Dermis microvascular lymphatic vessel endothelial cell (primary cell): Measurements from ENCODE around the gene AKAP7. TPM values are rescaled to one million over a fixed set of nuclear protein-coding genes. Genes with fewer than 3 reads are reported as not detected.
"Not testable (repeated sequence)": the region's sequence is repeated elsewhere in the genome, so short reads cannot be mapped to it uniquely, and the experiment has no call there.

Experiments
- DNase-seq, 2 donors: peaks; one replicate each; pipeline versions ENCODE4 v3.0.0 to v3.0.0-alpha.2; 2010; ENCODE audit warnings: low read depth in 2 of 2
- total RNA-seq: library from RNA; depleted of rRNA; stranded (reverse); fragments of >200 nt; gene quantifications from 2 replicates; pipeline ENCODE4 v1.2.1, GENCODE V29; 2014

AKAP7 gene
- total RNA-seq, 1 donor from 2014 or later: 1.3 TPM

- DNase-seq: no peak
These were observed 116.4 kb downstream of the AKAP7 start for GRCh38 chr6:131251590-131252199.

DNA sequence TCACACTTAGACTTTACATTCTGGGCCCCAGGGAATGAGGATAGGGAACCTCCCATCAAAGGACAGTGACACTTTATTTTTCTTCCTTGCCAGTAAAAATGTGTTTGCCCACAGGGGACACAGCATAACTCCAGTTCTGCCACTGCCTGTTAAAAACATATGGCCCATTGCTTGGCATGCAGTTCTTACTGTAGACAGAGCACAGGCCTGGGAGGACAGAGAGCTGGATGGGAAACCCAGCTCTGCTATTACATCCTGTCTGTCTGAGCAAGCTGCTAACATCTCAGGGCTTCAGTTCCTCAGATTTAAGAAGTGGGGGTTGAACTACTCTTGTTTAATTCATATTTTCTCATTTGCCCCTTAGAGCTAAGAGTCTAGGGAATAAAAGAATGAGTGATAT, 120.2 kb downstream of the AKAP7 start:
- DNase-seq: no peak

- DNase-seq: no peak
These were observed 120.6 kb downstream of the AKAP7 start for GRCh38 chr6:131255911-131256310.

DNA sequence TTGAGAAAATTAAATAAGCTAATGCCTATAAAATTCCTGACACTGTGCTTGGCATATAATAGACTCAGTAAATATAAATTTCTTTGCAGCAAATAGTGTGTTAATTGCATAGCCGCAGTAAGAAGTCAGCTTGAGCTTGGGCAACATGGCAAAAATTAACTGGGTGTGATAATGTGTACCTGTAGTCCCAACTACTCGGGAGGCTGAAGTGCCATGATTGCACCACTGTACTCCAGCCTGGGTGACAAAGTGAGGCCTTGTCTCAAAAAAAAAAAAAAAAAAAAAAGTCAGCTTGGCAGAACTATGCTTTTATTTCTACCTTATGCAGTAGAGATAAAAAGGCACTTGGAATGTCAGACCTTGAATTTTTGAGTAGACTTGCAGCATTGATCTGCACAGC, 121.8 kb downstream of the AKAP7 start:
- DNase-seq: no peak

- no peak for DNase-seq
These were observed 122.9 kb downstream of the AKAP7 start for GRCh38 chr6:131258010-131258652.

DNA sequence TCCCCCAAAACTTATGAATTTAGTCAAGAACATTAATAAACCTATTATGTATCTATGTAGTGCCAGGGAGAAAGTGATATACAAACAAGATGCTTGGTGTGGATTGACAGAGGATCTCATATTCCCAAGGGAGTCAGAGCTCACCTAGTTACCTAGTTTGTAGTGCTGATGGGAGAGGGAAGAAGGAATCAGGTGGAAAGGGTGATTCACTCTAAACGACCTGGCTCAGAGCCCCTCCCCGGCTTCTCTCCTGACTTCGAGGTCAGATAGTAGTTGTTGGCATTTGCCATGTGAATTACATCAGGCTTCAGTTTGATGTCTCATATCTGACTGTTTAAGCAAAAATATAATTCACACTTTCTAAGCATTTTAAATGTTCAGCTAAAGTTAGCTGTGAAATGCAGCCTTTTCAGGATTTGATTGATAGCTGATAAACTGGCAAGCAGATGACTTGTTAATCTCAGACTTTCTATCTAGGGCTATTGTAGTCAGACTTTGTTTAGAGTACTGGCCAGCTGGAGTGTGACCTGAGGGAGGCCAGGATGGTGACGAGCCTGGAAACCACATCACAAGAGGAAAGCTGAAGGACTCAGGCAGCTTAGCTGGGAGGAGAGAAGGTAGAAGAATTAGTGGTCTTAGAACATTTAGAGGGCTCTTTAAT, 123.7 kb downstream of the AKAP7 start:
- no peak for DNase-seq

- DNase-seq: not testable (repeated sequence)
These were observed 125.7 kb downstream of the AKAP7 start for GRCh38 chr6:131260960-131261359.

GRCh38 chr6:131262060-131262459, 126.8 kb downstream of the AKAP7 start:
- DNase-seq: no peak

DNA sequence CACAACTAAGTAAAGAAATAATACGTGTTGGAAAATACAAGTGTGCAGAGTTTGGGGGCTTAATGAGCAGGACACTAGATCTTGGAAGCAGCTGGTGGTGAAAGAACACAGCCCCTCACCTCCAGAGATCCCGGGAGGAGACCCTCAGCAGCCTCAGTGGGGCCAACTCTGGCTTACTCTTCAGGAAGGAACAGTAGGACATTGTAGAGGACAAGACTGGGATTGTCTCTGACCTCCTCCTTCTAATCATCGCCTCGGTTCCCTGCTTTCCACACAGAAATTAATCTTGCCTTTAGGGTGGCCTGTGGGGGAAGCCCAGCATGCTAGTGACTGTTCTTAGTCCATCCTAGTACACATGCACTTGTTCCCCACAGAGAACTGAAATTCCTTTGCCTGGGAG, 130.7 kb downstream of the AKAP7 start:
- DNase-seq: no peak

DNA sequence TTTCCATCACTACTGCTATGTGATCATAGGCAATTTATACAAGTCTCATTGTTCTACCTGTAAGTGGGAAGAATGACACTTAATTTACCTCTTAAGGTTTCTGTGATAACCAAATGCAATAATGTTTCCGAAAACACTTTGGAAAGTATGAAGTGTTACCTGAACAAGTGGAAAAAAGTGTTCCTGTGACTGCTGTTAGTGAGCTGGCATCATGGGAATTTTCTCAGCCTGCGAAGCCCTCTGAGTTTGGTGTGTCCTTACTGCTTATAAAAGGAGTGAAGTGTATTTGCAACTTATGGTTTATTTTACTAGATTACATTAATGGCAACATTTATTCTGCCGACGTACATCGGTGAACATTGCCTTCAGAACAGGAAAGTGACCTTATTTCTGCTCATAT, 133.0 kb downstream of the AKAP7 start:
- no peak for DNase-seq

GRCh38 chr6:131269565-131270391, 134.5 kb downstream of the AKAP7 start:
- no peak for DNase-seq

- no peak for DNase-seq
These were observed 135.3 kb downstream of the AKAP7 start for GRCh38 chr6:131270534-131270933.

GRCh38 chr6:131275273-131275672, 140.0 kb downstream of the AKAP7 start:
- no peak for DNase-seq

DNA sequence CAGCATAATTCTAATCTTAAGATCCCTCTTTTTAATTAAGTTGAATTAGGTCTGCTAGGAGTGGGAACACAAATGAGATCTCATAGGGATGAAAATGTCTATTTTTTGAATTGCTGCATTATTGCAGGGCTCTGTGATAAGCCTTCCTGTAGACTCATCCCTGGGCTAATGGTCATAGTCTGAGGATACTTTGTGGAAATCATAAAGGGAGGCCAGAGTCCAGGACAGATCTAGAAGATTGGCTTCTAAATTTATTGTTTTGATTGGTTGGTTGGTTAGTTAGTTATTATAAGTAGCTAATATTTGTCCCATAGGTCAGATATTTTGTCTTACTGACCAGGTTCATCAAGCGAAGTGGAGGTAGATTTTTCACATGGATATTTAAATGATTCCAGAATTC, 142.3 kb downstream of the AKAP7 start:
- no peak for DNase-seq

DNA sequence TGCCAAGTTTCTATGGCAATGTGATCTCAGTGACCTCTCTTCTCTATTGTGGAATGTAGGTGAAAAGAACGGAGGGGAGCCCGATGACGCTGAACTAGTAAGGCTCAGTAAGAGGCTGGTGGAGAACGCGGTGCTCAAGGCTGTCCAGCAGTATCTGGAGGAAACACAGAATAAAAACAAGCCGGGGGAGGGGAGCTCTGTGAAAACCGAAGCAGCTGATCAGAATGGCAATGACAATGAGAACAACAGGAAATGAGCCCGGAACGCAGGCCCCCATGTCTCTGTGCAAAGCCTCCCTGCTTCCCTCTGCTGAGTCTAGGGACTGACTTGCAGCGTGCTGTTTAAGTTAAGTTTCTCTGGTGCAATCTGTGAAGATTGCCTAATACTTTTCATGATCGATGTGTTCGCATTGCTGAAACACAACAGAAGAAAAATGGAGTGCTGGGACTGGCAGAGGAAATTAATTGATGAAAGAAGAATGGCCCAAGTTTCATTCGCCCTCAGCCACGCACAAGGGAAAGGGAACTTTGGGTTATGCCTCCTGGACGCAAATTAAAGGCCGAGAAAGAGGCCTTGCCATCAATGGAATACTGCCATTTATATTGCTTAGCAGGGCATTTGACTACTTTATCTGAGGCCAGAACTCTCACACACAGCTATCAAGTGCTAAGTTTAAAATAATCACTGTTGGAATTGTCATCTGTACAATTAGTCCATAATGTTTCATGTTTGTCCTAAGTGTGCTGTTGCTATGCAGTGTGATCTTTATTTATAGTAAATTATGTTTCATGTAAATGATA, 146.4 kb downstream of the AKAP7 start:
- peak; percentile 43 to 87 for DNase-seq

- DNase-seq: no peak
These were observed 147.1 kb downstream of the AKAP7 start for GRCh38 chr6:131282365-131282764.

GRCh38 chr6:131283466-131284175, 148.4 kb downstream of the AKAP7 start:
- DNase-seq: no peak

- DNase-seq: no peak
These were observed 150.3 kb downstream of the AKAP7 start for GRCh38 chr6:131285548-131285947.

DNA sequence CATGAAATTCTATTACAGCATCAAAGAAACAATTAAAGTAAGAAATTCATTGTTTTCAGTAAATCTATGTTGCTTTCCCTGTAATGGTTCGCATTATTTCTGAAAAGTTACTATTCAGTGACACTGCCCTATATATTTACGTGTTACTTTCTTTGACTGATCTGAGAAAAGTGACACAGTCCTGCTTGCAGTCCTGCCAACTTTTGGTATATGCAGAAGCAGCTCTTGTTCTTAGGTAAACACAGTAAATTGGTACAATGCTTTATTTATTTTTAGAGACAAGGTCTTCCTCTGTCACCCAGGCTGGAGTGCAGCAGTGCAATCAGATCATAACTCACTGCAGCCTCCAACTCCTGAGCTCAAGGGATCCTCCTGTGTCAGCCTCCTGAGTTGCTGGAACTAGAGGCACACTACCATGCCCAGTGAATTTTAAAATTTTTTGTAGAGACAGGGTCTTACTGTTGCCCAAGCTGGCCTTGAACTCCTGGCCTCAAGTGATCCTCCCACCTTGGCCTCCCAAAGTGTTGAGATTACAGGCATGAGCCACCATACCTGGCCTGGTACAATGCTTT, 151.3 kb downstream of the AKAP7 start:
- no peak for DNase-seq

DNA sequence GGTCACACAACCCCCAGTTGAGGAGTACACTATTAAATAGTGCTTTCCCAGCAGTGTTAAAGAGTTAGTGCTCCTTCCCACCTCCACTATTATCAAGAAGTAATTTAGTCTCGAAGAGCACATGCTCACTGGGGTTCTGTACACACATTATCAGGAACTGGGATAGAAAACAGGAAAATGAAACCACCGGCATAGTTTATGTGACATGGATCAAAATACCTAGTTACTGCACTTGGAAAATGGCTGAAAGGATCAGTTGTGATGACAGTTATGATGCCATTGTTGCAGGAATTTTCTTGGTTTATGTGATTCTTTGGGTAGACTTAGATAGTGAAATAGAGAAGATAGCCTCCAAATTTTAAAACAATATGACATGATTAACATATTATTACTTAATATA, 152.9 kb downstream of the AKAP7 start:
- no peak for DNase-seq
